Left cardiac atrium (tissue), 4 donors: ENCODE measurements around the gene KCNMA1. TPM values are rescaled to one million over a fixed set of nuclear protein-coding genes. Genes with fewer than 3 reads are reported as not detected.
A peak's percentile ranks its signal among the peaks of the same experiment; 100 is the strongest.
"Not testable (repeated sequence)": the region's sequence is repeated elsewhere in the genome, so short reads cannot be mapped to it uniquely, and the experiment has no call there.

ENCODE experiments used
- ATAC-seq, 2 donors: fragments of 200-7000 bp; cut with Tn5 transposase; one replicate each; pipeline ENCODE4 v1.9.1; 2020; ENCODE audit warnings: mild to moderate bottlenecking in 2 of 2, moderate library complexity in 2 of 2
- DNase-seq: peaks from one replicate; pipeline ENCODE4 v3.0.0-alpha.2; 2020
- intact Hi-C, 2 donors: fragments of 100-400 bp; cut with DNase I; formaldehyde crosslinking; loops; one replicate each; pipeline versions ENCODE4 v1.14.1 to v1.15.1; 2022 to 2023
- total RNA-seq, 2 donors: library from RNA; stranded (reverse); fragmentation: NEBNext Ultra II Directional; extraction: Animal tissue kit (Norgen Biotek cat#: 25700); gene quantifications; one replicate each; pipeline ENCODE4 v1.2.1, GENCODE V29; 2021
- donor health status: DM: no; HTN: yes; CAD: no.
- donor health status: DM: no; HTN: yes; CAD: no; lungs with severe emphysema.
- donor health status: DM: yes; HTN: yes; CAD: no.
- donor health status: Dilated cardiomyopathy.

The KCNMA1 gene
- total RNA-seq, 2 donors from 2014 or later, result 4.1 to 5.3 TPM

DNA sequence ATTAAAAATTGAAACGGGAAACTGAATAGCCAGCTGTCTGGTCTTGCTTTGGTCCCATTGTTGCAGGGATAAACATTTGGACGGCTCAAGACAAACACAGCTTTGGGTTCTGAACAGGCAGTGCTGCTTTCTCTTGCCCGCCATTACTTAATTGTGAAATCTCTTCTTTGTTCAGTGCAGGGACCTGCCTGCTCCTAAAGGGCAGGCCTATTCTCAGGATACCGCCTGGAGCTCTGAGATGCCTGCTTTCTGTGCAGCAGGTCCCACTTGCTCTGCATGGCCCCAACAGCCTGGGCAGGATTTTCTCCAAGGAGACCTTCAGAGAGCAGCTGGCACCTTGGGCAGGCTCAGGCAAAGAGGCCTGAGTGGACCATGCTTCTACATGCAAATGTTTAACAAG lies 237.6 kb downstream of the KCNMA1 start:
- intact Hi-C loops, result no loop called here
- ATAC-seq, result no peak
- DNase-seq, result no peak

DNA sequence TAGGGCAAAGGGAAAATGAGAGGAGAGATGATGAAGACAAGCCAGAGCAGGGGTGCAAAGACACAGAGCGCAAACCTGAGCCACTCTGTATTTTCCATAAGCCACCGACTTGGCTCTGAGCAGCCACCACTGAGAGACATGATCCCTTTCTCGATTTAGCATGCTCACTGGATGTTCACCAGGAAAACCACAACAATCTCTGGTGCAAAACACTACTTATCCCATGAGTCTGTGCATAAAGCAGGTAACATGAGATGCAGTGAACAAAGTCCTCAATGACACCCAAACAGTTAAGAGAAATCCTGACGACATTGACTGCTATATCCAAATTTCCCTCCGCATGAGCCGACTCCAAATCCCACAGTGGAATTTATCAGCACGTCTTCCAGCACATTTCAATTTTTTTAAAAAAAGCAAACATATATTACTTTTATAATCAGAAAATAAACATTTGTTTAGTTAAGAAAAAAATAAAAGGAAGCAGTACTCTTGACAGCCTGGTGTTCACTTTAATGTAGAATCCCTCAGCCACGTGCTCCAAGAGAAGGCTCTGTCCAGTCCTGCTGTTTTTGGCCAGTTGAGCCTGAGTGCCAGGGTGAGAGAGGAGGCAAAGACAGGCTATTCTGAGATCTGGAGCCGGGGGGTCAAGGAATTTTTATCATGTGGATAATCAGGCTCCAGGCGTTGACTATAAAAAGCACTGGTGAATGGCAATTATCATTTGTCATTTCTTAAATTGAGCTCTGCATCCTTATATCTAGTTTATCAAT lies 238.4 kb downstream of the KCNMA1 start:
- DNase-seq (no peak), ATAC-seq (no peak)
- intact Hi-C loops, result loop anchor here in 1 of 2 donors (10.0 kb wide), 1 partner anchor 224 kb away; no protein-coding TSS in a partner anchor

DNA sequence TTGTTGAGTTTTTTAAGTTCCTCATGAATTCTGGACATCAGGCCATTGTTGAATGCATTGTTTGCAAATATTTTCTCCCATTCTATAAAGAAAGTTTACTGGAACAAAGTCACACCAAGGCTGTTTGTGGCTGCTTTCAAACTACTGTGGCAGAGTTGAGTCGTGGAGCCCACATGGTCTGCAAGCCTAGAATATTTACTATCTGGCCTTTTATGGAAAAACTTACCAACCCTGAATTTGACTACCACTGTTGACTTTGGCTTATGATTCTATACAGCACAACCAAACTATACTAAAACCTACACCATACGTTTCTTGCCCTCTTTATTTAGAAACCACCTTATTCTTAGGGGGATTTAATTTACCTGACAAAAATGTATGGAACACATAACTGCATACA lies 239.1 kb downstream of the KCNMA1 start:
- ATAC-seq (no peak), DNase-seq (no peak)
- intact Hi-C loops, result loop anchor here in 1 of 2 donors (10.0 kb wide), 1 partner anchor 224 kb away; no protein-coding TSS in a partner anchor

DNA sequence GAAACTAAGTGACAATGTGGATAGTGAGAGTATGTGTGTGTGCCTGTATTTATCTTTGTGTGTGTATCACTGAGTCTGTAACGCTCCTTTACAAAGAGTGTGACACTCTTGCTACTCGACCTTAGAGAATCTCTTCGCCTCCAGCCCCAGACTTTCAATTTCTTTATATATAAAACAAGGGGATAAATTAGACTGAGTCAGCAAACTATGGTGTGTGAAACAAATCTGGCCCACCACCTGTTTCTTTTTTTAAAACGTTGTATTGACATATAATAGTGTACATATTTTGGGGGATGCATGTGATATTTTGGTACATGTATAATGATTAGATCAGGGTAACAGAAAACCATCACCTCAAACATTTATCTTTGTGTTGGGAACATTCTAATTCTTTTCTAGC lies 240.5 kb downstream of the KCNMA1 start:
- intact Hi-C loops, result loop anchor here in 1 of 2 donors (10.0 kb wide), 1 partner anchor 222 kb away; no protein-coding TSS in a partner anchor
- DNase-seq (no peak), ATAC-seq (no peak)

DNA sequence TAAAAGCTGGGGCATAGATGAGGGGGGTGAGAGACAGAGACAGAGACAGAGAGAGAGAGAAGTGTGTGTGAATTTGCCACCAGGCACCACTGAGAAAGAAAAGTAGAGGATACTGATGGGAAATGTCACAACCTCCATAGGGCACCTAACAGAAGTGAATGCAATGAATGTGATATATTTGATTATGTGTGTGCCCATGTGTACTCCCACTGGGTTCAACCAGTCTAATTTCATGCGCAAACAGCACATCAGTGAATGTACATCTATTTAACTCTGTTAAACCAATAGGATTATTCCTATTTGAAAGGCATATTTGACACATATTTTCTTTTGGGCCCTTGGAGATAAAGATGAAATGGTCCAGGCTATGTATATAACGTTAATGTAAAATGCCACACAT lies 241.3 kb downstream of the KCNMA1 start:
- no peak for ATAC-seq
- no peak for DNase-seq
- intact Hi-C loops, result loop anchor here in 1 of 2 donors (10.0 kb wide), 1 partner anchor 221 kb away; no protein-coding TSS in a partner anchor

DNA sequence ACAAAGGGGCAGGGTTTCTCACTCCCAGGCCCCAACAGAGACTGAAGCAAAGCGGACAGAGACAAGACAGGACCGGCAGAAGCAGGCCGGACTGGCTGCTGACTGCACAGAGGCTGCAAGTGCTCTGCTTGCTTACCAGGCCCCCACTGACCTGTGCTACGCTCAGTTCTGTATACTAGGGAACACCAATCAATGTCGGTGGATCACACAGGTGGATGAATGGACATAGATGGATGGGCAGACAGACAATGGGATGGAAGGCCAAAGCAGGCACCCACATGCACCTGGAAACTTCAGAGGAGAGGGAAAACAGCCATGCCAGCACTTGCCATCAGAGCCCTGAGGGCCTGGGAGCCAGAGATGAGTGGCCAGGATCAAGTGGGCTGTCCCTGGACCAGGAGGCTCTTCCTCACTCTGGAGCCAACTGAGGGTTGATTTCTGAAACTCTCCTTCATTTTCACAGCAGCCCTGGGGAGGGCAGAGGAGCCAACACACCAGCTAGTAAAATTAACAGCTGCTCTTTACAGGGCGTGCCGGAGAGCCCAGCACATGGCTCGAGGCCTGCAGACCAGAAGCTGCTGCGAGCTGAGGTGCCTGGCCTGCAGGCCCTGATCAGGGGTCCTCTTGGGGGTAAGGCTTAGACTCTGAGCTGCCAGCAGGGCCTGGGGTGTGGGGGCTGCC lies 243.6 kb downstream of the KCNMA1 start:
- intact Hi-C loops, result loop anchor here (5.0 to 10.0 kb wide), 3 partner anchors 219 to 248 kb away; no protein-coding TSS in a partner anchor
- ATAC-seq (no peak), DNase-seq (no peak)

DNA sequence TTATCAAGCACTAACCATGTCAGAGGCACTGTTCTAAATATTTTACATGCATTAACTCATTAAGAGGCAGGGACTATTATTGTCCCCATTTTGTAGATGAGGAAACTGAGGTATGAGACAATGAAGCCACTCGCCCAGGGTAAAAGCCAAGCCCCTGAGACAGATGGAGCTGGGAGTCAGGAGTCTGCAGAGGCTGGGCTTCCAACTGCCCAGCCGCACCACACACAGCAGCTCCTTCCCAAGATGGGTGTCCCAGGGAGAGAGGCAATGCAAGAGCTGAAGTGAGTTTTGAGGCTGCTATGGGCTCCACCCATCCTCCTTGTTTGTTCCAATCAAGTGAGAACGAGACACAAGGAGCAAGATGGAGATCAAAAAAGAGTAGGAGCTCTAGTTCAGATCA lies 244.2 kb downstream of the KCNMA1 start:
- DNase-seq, result no peak
- no peak for ATAC-seq
- intact Hi-C loops, result loop anchor here (5.0 to 10.0 kb wide), 3 partner anchors 219 to 249 kb away; no protein-coding TSS in a partner anchor

DNA sequence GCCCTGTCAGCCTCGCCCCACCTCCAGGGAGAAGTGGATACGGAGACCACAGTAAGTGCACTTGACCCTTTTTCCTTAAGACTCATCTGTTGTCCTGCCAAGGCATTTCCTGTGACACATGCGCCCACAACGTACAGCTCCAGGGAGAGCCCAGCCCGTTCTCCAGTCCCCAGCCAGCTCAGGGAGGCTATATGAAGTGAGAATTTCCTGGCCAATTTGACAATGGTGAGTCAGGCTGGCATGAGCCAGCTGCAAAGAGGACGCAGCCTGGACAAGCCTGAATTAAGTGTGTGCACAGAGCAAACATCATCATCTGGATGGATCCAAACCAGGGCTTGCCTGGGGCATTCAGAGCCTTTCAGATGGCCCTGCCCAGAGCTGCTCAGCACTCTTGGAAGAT lies 244.8 kb downstream of the KCNMA1 start:
- intact Hi-C loops, result loop anchor here (5.0 to 10.0 kb wide), 3 partner anchors 218 to 249 kb away; no protein-coding TSS in a partner anchor
- DNase-seq, result peak; percentile 36
- ATAC-seq, result peak in 1 of 2 donors; percentile 50

DNA sequence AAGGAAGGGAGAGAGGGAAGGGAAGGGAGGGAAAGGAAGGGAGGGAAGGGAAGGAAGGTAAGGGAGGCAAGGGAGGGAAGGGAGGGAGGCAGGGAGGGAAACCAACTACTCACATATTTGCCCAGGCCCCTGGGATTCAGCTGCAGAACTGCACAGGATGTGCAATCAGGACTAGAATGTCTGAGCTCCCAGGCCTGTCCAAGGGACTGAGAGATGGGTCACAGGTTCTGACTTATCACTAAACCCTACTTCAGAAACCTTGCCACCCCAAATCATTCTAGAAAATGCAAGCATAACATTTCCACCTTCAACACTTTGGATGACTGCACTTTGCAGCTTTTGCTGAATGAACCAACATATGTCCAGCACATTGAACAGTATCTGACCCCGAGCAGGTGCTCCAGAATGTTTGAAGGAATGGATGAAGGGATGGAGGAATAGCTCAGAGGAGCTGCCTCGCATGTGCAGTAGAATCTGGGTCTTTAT lies 245.3 kb downstream of the KCNMA1 start:
- DNase-seq (no peak), ATAC-seq (peak; percentile 30 to 54)
- intact Hi-C loops, result loop anchor here (5.0 to 10.0 kb wide), 3 partner anchors 217 to 250 kb away; no protein-coding TSS in a partner anchor

DNA sequence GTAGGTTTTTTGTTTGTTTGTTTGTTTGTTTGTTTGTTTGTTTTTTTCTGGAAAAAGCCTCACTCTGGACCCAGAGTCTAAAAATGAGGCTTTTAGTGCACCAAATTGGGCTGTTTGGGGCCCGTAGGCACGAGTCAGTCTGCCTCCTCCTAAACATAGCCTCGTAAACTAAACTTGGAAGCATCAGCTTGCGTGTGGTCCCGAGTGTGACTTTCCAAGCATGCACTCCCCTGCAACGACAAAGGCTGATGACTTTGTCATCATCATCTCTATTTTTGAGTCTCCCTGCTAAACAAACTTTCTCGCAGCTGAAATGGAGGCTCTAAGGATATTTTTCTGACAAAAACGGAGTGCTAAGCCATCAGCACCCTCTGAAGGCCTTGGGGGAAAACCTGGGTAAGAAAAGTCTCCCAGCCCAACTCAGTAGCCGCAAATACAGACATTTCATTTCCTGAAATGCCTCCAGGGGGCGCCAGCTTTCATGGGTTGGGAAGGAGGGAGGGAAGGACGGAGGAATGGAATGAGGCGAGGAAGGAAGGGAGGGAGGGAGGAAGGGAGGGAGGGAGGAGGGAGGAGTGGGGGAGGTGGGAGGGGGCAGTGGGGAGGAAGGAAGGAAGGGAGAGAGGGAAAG lies 245.9 kb downstream of the KCNMA1 start:
- peak; percentile 75 for DNase-seq
- peak; percentile 67 to 71 for ATAC-seq
- intact Hi-C loops, result loop anchor here (2.0 to 10.0 kb wide), 4 partner anchors 217 to 251 kb away; no protein-coding TSS in a partner anchor

DNA sequence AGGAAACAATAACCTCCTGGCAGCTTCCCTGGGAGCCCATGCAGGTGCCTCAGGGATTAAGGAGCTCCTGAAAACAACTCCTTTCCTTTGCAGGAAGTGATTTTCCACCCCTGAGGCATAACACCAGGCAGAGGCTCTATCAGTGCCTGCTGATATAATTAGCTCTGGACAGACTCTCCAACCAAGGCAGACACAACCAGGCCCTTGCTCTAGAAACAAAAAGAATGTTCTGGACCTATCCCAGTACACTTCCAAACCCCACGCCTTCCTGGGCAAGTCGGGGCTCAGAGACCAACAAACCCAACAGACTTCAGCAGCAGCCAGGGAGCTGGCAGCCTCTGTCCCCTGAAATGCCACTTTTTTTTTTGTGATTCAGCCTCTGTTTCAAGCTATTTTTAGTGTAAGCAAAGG lies 247.1 kb downstream of the KCNMA1 start:
- peak in 1 of 2 donors; percentile 53 for ATAC-seq
- intact Hi-C loops, result loop anchor here (2.0 to 10.0 kb wide), 4 partner anchors 216 to 252 kb away; no protein-coding TSS in a partner anchor
- no peak for DNase-seq

DNA sequence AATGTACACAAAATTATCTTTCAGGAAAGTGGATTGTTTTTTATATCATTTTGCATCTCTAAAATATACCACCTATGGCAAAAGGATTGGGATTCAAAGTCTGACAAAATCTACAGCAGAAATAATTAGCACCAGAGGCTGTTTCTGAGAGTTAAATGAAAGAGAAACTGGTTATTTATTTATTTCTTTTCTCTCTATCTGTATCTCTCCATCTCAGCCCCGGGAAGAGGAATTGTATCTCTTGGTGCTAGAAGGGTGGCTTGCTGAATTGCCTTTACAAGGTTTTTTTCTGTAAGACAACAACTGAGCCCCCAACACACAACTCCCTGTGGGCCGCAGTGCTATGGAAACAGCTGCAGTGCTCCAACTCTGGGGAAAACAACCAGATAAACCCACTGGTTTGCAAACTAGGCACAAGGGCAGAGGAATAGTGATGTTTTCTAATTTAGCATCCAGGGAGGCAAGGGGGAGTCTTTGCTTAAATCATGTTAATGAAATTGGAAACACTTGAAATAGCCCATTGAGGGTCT lies 249.0 kb downstream of the KCNMA1 start:
- intact Hi-C loops, result no loop called here
- no peak for DNase-seq

DNA sequence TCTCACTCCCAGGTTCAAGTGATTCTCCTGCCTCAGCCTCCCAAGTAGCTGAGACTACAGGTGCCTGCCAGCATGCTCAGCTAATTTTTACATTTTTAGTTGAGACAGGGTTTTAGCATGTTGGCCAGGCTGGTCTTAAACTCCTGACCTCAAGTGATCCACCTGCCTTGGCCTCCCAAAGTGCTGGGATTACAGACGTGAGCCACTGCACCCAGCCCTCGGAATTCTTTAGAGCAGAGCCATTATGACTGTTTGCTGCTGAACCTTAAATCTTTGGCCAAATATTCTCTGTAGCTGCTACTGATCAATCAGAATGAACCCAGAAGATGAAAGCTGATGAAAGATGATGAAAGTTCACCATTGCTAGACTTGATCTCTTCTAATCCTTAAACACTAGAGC lies 249.9 kb downstream of the KCNMA1 start:
- DNase-seq, ATAC-seq, intact Hi-C loops: not testable (repeated sequence)

More for the DNA sequence above, 249.0 kb downstream of the KCNMA1 start:
- no peak for ATAC-seq

DNA sequence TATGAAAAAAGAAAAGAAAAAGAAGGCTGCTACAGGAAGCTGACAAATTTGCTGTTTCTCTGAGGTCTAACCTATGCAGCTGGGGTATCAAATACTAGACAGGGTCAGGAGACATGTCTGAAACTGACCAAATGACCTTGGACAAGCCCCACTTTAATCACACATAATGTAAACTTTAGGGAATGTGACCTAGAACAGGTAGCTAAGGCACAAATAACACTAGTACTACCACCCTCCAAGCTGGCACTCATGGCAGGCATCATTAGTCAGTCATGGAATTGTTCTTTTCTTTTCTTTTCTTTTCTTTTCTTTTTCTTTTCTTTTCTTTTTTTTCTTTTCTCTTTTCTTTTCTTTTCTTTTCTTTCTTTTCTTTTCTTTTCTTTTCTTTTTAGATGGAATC lies 250.4 kb downstream of the KCNMA1 start:
- ATAC-seq (no peak), DNase-seq (no peak)
- intact Hi-C loops, result no loop called here

DNA sequence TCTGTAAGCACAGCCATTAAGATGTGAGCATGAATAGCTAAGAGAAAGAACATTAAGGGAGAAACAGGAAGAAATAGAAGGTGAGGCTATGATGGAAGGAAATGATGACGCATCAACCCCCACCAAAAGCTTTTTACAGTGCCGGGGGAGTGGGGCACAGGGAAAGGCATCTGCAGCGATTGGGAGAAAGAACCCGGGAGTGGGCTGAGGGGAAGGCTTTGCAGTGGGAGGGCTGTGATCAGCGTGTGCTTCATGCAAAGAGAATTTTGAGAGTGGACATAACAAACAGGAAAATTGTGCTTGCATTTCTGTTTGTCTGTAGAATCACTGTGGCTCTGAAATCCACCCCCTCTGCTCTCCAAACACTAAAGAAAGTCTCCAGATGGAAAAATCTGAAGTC lies 250.8 kb downstream of the KCNMA1 start:
- intact Hi-C loops, result no loop called here
- DNase-seq (no peak), ATAC-seq (peak in 1 of 2 donors; percentile 54)

DNA sequence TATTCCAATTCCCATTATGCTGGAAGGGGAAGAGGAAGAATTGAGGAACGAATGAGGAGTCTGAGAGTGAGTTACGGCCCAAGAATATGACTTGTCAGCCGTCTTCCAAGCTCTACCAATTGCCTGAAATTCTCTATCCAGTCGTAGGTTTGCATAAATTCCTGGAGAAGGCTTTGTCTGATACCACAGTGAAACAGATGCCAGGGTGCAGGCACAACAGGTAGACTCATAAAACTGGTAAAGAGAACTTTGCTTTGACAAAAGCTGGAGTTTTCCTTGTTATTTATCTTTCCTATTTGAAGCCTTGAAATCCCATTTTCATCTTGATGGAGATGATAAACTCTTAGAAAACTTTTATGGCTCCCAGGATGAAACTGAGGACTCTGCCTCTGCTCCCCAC lies 251.2 kb downstream of the KCNMA1 start:
- intact Hi-C loops, result no loop called here
- no peak for DNase-seq
- no peak for ATAC-seq

DNA sequence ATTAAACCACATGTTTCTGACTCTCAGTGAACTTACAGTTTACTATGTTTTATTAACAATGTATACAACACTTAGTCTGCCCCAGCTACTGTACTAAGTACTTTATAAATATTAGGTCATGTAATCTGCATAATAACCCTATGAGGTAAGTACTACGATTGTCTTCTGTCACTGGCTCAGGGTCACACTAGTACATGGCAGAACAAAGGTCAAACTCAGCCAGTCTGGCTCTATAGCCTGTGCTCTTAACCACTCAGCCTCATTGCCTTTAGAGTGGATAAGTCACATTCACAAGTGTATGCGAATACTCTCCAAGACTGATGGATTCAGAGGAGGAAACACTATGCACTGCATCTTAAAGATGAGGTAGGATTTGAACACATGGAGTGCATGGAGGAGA lies 252.3 kb downstream of the KCNMA1 start:
- DNase-seq (no peak), ATAC-seq (no peak)
- intact Hi-C loops, result no loop called here

DNA sequence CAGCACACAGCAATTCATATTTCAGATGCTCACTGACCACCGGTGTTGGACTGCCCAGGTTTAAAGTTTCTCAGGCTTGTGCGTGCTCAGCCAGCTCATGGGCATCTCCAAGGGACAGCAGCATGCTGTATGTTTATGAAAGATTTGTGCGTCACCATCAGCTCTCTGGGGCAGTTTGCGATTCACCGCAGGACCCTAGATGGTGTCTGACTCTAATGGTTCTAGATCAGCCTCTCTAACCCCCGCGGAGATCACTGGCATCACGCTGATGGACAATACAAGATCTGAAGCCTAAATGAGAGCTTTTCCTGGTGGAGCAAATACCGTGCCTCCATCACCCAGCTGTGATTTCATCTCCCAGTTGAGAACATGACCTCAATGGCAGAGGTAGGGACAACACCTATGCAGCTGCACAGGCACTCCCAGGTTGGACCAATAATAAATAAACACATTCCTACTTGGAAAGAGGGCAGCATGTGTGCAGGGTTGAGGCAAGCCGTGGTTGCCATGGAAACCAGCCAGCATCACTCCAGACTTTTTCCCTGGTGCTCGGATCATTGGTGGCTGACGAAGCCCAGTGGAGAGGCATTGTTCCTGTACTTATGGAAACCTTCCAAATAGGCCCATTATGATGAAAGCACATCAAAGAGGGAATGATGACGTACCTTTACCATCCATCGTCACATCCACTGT lies 253.6 kb downstream of the KCNMA1 start:
- no peak for ATAC-seq
- intact Hi-C loops, result no loop called here
- DNase-seq, result no peak
